Measurements from ENCODE around the gene PNPLA1. TPM values are rescaled to one million over a fixed set of nuclear protein-coding genes. Genes with fewer than 3 reads are reported as not detected.

PNPLA1 gene
- total RNA-seq, 1 experiment from 2014 or later, result 0.17 TPM

DNA sequence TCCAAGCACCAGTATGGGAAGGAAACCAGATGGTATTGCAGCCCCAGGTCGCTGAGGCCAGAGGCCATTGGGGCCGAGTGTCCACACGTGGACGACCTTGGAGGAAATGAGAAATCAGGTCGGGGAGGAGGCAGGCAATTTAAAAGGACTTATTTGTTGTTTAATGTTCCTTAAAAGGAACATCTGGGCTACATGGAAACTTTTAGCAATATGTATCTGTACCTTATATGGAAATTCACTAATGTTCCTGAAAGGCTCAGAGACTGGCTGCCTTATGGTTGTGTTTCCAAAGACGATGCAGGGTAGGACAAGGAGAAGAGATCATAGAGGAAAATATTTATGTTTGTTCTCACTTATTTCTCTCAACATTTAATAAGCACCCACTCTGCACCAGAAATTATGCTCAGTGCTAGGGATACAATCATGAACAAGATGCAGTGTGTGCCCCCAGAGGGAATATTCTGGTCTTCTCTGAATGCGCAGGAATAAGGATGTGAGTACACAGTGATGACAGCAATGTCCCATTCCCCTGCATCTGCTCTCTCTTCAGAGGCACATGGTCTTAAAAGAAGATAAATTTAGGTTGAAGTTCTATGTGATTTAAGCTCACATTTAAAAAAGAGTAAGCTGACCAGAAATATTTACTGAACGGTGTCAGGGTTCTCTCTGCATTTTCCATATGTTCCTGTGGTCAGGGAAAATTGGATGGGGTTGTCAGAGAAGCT is 63.5 kb downstream of the PNPLA1 start:
- TF ChIP-seq, protein P1, sequence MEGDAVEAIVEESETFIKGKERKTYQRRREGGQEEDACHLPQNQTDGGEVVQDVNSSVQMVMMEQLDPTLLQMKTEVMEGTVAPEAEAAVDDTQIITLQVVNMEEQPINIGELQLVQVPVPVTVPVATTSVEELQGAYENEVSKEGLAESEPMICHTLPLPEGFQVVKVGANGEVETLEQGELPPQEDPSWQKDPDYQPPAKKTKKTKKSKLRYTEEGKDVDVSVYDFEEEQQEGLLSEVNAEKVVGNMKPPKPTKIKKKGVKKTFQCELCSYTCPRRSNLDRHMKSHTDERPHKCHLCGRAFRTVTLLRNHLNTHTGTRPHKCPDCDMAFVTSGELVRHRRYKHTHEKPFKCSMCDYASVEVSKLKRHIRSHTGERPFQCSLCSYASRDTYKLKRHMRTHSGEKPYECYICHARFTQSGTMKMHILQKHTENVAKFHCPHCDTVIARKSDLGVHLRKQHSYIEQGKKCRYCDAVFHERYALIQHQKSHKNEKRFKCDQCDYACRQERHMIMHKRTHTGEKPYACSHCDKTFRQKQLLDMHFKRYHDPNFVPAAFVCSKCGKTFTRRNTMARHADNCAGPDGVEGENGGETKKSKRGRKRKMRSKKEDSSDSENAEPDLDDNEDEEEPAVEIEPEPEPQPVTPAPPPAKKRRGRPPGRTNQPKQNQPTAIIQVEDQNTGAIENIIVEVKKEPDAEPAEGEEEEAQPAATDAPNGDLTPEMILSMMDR (conservative IDR thresholded peaks at IDR 0.05), result no peak
- no peak for TF ChIP-seq EZH2 (IDR thresholded peaks at IDR 0.05; ENCODE audit: low read depth)
- peaks cover 14% of the 10 kb centered on the region for H3K4me1 ChIP-seq (replicated peaks; ENCODE audit: insufficient read depth)
- peaks cover 18% of the 10 kb centered on the region; the same call in 1 of the 2 replicates for H3F3A ChIP-seq (ENCODE audit: insufficient read depth, low read depth)
- H4K20me1 ChIP-seq (ENCODE audit: insufficient read depth), result no peaks in the 10 kb centered on the region
- H3K4me3 ChIP-seq, result no peak overlapping the region
- H3K79me2 ChIP-seq (ENCODE audit: low read depth), result no peaks in the 10 kb centered on the region
- intact Hi-C loops (cut with micrococcal nuclease; ENCODE audit: unreplicated experiment), result no loop called here
- no peak overlapping the region for H3K27ac ChIP-seq
- H3K4me2 ChIP-seq, result no peak overlapping the region
- H3K36me3 ChIP-seq (ENCODE audit: low read depth), result no peaks in the 10 kb centered on the region
- no TSS peak for BruUV-seq (replicated peaks)
- H3K9me3 ChIP-seq (ENCODE audit: insufficient read depth, low read depth), result no peaks in the 10 kb centered on the region
- no peak for DNase-seq
- ChIA-PET CTCF (no interaction called here), POLR2A (ENCODE audit: unreplicated experiment) (no interaction called here)
- H3K9me2 ChIP-seq (ENCODE audit: insufficient read depth), result no peaks in the 10 kb centered on the region
- no peaks in the 10 kb centered on the region for H3K27me3 ChIP-seq (ENCODE audit: insufficient read depth, low read depth)
- no peak overlapping the region for H2AFZ ChIP-seq

DNA sequence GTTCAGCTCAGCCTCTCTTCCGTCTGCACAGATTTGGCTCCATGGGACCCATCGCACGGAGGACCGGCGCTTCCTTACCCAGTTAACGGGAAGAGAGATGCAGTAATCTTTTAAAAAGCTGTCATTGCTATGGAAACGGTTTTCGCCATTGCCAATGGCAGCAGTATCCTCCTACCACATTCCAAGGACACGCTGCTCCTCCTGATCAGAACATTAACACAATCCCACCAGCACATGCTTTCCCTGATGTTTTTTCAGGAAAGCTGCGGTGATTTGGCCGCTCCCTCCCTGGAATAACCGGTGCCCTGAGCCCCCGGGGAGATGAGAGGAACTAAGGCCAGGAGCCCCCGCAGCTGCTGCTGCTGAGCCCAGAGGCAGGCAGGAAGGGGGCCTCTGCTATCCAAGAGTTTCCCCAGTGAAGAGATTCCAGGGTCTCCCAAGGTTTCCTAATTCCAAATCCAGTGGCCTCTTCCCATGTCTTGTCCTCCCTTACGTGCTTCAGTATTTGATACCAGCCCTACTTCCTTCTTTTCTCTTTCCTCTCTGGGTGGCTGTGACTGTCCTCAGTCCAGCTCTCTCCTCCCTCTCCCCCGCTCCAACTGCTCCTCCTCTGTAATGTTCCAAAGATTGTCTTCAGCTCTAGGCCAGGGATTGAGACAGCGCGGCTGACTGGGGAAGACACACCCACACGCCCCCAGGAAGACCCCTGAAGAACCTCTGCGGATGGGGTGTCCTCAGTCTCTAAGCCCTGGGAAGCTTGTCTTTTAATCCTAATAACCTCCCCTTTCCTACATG is 64.3 kb downstream of the PNPLA1 start:
- no peak overlapping the region for H2AFZ ChIP-seq
- peaks cover 18% of the 10 kb centered on the region; the same call in 1 of the 2 replicates for H3F3A ChIP-seq (ENCODE audit: insufficient read depth, low read depth)
- H3K27me3 ChIP-seq (ENCODE audit: insufficient read depth, low read depth), result no peaks in the 10 kb centered on the region
- DNase-seq, result no peak
- no peaks in the 10 kb centered on the region for H3K9me3 ChIP-seq (ENCODE audit: insufficient read depth, low read depth)
- H3K36me3 ChIP-seq (ENCODE audit: low read depth), result no peaks in the 10 kb centered on the region
- H3K4me1 ChIP-seq (replicated peaks; ENCODE audit: insufficient read depth), result peaks cover 14% of the 10 kb centered on the region
- no peaks in the 10 kb centered on the region for H3K9me2 ChIP-seq (ENCODE audit: insufficient read depth)
- ChIA-PET POLR2A (ENCODE audit: unreplicated experiment) (no interaction called here), CTCF (no interaction called here)
- H4K20me1 ChIP-seq (ENCODE audit: insufficient read depth), result no peaks in the 10 kb centered on the region
- TF ChIP-seq EZH2 (IDR thresholded peaks at IDR 0.05; ENCODE audit: low read depth), result no peak
- TF ChIP-seq, protein P1 (conservative IDR thresholded peaks at IDR 0.05), result no peak
- intact Hi-C loops (cut with micrococcal nuclease; ENCODE audit: unreplicated experiment), result no loop called here
- no peak overlapping the region for H3K4me2 ChIP-seq
- H3K79me2 ChIP-seq (ENCODE audit: low read depth), result no peaks in the 10 kb centered on the region
- no peak overlapping the region for H3K4me3 ChIP-seq
- no TSS peak for BruUV-seq (replicated peaks)
- H3K27ac ChIP-seq, result no peak overlapping the region

DNA sequence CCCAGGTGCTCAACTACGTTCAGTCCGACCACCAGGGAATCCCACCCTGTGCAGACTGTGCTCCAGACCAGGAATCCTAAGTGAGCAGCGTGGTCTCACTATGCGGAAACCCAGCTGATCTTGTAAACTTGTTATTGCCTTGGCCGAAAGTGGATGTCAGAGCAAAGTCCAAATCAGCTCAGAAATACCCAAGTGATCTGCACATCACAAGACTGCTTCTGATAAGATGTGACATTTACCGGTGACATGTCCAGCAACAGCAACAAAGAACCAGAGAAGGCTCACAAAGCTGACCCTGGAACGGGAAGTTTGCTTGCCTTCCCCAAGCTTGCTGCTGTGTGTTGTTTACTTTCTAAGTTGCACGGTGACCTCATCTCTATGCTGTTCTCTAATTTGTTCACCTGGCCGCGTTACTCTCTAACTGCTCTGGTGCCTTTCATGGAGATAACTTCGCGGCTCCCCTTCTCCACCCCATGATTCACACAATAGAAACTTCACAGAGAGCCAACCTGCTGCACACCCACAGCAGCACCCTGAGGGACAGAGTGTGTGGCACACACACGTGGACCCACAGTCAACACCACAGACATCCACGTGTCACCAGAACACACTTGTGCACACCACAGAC is 65.1 kb downstream of the PNPLA1 start:
- peaks cover 18% of the 10 kb centered on the region; the same call in 1 of the 2 replicates for H3F3A ChIP-seq (ENCODE audit: insufficient read depth, low read depth)
- TF ChIP-seq, protein P1 (conservative IDR thresholded peaks at IDR 0.05), result no peak
- POLR2A ChIA-PET (ENCODE audit: unreplicated experiment), result interaction anchor here (0.6 kb wide), 1 partner anchor 203 kb away, joined by 4 read pairs; no protein-coding TSS in a partner anchor

More for the DNA sequence above, 65.1 kb downstream of the PNPLA1 start:
- Histone ChIP-seq H3K9me2 (ENCODE audit: insufficient read depth) (no peaks in the 10 kb centered on the region), H3K27me3 (ENCODE audit: insufficient read depth, low read depth) (no peaks in the 10 kb centered on the region), H3K36me3 (ENCODE audit: low read depth) (no peaks in the 10 kb centered on the region), H3K4me3 (no peak overlapping the region), H3K27ac (no peak overlapping the region), H3K9me3 (ENCODE audit: insufficient read depth, low read depth) (no peaks in the 10 kb centered on the region), H3K4me1 (replicated peaks; ENCODE audit: insufficient read depth) (peaks cover 14% of the 10 kb centered on the region), H3K4me2 (peak overlapping the region; percentile 43), H3K79me2 (ENCODE audit: low read depth) (no peaks in the 10 kb centered on the region), H4K20me1 (ENCODE audit: insufficient read depth) (no peaks in the 10 kb centered on the region), H2AFZ (peak overlapping the region; percentile 59; the same call in 1 of the 2 replicates)
- BruUV-seq (replicated peaks), result no TSS peak
- CTCF ChIA-PET, result no interaction called here
- DNase-seq, result peak; percentile 18 to 70
- intact Hi-C loops (cut with micrococcal nuclease; ENCODE audit: unreplicated experiment), result no loop called here
